KMS-11 (cell line): Measurements from ENCODE around the gene DHPS.
A peak's percentile ranks its signal among the peaks of the same experiment; 100 is the strongest.

Experiments
- H2AFZ ChIP-seq: fragments of 200-600 bp; sonication (generic); 2 replicates; pipeline ENCODE4 v1.6.1; 2016; ENCODE audit warnings: antibody characterized with exemption, mixed run types, low read depth
- H3K27ac ChIP-seq: fragments of 200-600 bp; sonication (generic); 2 replicates; pipeline ENCODE4 v1.6.1; 2016; ENCODE audit warnings: mild to moderate bottlenecking, mixed run types
- H3K27me3 ChIP-seq: fragments of 200-600 bp; sonication (generic); 2 replicates; pipeline ENCODE4 v1.6.1; 2017; ENCODE audit warnings: mild to moderate bottlenecking, low read depth, mixed run types, moderate library complexity; ENCODE audit not compliant: insufficient read depth
- H3K36me3 ChIP-seq: fragments of 200-600 bp; sonication (generic); 2 replicates; pipeline ENCODE4 v1.6.1; 2017; ENCODE audit warnings: mild to moderate bottlenecking, mixed run types; ENCODE audit not compliant: insufficient read depth
- H3K4me1 ChIP-seq: fragments of 200-600 bp; sonication (generic); 2 replicates; pipeline ENCODE4 v1.6.1; 2016; ENCODE audit warnings: mild to moderate bottlenecking, low read depth, mixed run types; ENCODE audit not compliant: poor library complexity, severe bottlenecking
- H3K4me2 ChIP-seq: fragments of 200-600 bp; sonication (generic); 2 replicates; pipeline ENCODE4 v1.7.0; 2016; ENCODE audit warnings: mild to moderate bottlenecking, mixed run types
- H3K4me3 ChIP-seq: fragments of 200-600 bp; sonication (generic); IDR thresholded peaks from 2 replicates; pipeline ENCODE4 v1.6.1; 2017; ENCODE audit warnings: low read depth, low read length, mixed read lengths; ENCODE audit not compliant: insufficient read depth
- H3K79me2 ChIP-seq: fragments of 200-600 bp; sonication (generic); 2 replicates; pipeline ENCODE4 v1.6.1; 2016; ENCODE audit warnings: low read depth, mixed run types; ENCODE audit not compliant: insufficient read depth
- H3K9ac ChIP-seq: fragments of 200-600 bp; sonication (generic); 2 replicates; pipeline ENCODE4 v1.6.1; 2016; ENCODE audit warnings: mild to moderate bottlenecking, mixed run types
- H4K20me1 ChIP-seq: fragments of 200-600 bp; sonication (generic); 2 replicates; pipeline ENCODE4 v1.6.1; 2016; ENCODE audit warnings: mild to moderate bottlenecking, mixed run types; ENCODE audit not compliant: insufficient read depth
- TF ChIP-seq, protein P1 (sequence below): fragments of 200-600 bp; sonication (generic); conservative IDR thresholded peaks from 2 replicates; pipeline ENCODE4 v1.6.1; 2017; ENCODE audit warnings: low read depth, mild to moderate bottlenecking, antibody characterized with exemption, low read length, moderate library complexity, mixed read lengths

DHPS gene

GRCh38 chr19:12681074-12681987 lies at the start of gene DHPS:
Gene DHPS (minus strand): TSS chr19:12681880. CDS start chr19:12681766, 114 bp downstream.
- H3K27ac ChIP-seq, result peak within 1 kb of the TSS; percentile 99
- TF ChIP-seq, protein P1, sequence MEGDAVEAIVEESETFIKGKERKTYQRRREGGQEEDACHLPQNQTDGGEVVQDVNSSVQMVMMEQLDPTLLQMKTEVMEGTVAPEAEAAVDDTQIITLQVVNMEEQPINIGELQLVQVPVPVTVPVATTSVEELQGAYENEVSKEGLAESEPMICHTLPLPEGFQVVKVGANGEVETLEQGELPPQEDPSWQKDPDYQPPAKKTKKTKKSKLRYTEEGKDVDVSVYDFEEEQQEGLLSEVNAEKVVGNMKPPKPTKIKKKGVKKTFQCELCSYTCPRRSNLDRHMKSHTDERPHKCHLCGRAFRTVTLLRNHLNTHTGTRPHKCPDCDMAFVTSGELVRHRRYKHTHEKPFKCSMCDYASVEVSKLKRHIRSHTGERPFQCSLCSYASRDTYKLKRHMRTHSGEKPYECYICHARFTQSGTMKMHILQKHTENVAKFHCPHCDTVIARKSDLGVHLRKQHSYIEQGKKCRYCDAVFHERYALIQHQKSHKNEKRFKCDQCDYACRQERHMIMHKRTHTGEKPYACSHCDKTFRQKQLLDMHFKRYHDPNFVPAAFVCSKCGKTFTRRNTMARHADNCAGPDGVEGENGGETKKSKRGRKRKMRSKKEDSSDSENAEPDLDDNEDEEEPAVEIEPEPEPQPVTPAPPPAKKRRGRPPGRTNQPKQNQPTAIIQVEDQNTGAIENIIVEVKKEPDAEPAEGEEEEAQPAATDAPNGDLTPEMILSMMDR, result no peak
- H3K79me2 ChIP-seq, result peaks cover 12% of the 10 kb centered on the region
- H3K36me3 ChIP-seq, result no peaks in the 10 kb centered on the region
- H3K4me1 ChIP-seq, result peaks cover 9% of the 10 kb centered on the region
- H3K27me3 ChIP-seq, result no peaks in the 10 kb centered on the region
- H2AFZ ChIP-seq, result peak within 1 kb of the TSS; percentile 86
- H3K4me3 ChIP-seq, result peak within 1 kb of the TSS; percentile 52
- no peaks in the 10 kb centered on the region for H4K20me1 ChIP-seq
- H3K9ac ChIP-seq, result peak within 1 kb of the TSS; percentile 94
- peak within 1 kb of the TSS; percentile 59 for H3K4me2 ChIP-seq

DNA sequence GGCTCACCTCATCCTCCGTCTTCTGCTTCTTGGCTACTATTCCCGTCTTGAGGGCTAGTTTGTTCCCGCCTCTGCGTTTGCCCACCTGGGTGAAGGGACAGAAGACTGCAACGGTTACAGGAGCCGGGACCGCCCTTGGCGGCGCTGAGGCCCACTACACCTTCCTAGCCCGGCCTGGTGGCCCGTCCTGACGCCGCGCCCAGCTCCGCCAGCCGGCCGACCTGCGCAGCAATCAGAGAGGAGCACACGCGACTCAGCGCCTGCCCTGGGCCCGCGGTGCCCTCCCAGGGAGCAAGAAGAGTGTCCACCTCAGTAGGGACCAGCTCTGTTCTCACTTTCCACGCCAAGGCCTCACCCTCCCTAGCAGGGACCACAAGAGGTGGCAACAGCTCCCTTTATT lies 49.7 kb upstream of the DHPS start:
- Histone ChIP-seq H3K4me2 (no peak overlapping the region), H3K79me2 (peaks cover 44% of the 10 kb centered on the region), H2AFZ (no peak overlapping the region), H3K9ac (no peak overlapping the region), H4K20me1 (no peaks in the 10 kb centered on the region; the same call in 1 of the 2 replicates), H3K27me3 (no peaks in the 10 kb centered on the region), H3K4me1 (peaks cover 22% of the 10 kb centered on the region), H3K36me3 (no peaks in the 10 kb centered on the region; the same call in 1 of the 2 replicates), H3K27ac (no peak overlapping the region), H3K4me3 (no peak overlapping the region)
- TF ChIP-seq, protein P1, result no peak

- Histone ChIP-seq H3K36me3 (no peaks in the 10 kb centered on the region; the same call in 1 of the 2 replicates), H2AFZ (no peak overlapping the region), H3K27me3 (no peaks in the 10 kb centered on the region), H4K20me1 (no peaks in the 10 kb centered on the region; the same call in 1 of the 2 replicates), H3K4me2 (no peak overlapping the region), H3K9ac (no peak overlapping the region), H3K27ac (no peak overlapping the region), H3K4me3 (no peak overlapping the region), H3K79me2 (peaks cover 44% of the 10 kb centered on the region), H3K4me1 (peaks cover 15% of the 10 kb centered on the region)
- TF ChIP-seq, protein P1, result no peak
Measured at GRCh38 chr19:12730064-12730463, 48.4 kb upstream of the DHPS start.

- Histone ChIP-seq H3K9ac (no peak overlapping the region), H3K36me3 (no peaks in the 10 kb centered on the region; the same call in 1 of the 2 replicates), H3K27me3 (no peaks in the 10 kb centered on the region), H3K4me3 (no peak overlapping the region), H3K27ac (no peak overlapping the region), H2AFZ (no peak overlapping the region), H3K4me2 (no peak overlapping the region), H4K20me1 (no peaks in the 10 kb centered on the region; the same call in 1 of the 2 replicates), H3K4me1 (peaks cover 13% of the 10 kb centered on the region), H3K79me2 (peaks cover 39% of the 10 kb centered on the region)
- TF ChIP-seq, protein P1, result no peak
Measured at GRCh38 chr19:12727745-12728433, 46.2 kb upstream of the DHPS start.
